Suppressor macrophage (primary cell): ENCODE data around the gene HOMER2.
"Not testable (repeated sequence)": the region's sequence is repeated elsewhere in the genome, so short reads cannot be mapped to it uniquely, and the experiment has no call there.

ENCODE experiments used
- DNase-seq, 4 experiments: peaks; one replicate each; pipeline ENCODE4 v3.0.0-alpha.2; 2020 to 2022

Gene HOMER2

DNA sequence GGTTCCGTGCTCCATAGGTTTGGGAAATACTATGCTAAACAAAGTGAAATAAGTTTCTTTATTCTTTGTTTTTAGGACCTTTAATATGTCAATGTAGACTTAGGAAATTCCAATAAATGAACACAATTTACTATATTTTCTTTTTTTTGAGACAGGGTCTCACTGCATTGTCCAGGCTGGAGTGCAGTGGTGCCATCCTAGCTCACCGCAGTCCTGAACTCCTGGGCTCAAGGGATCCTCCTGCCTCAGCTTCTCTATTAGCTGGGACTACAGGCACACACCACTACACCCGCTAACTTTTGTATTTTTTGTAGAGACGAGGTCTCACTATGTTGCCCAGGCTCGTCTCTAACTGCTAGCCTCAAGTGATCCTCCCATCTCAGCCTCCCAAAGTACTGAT lies 12.4 kb upstream of the HOMER2 start:
- no peak for DNase-seq

DNA sequence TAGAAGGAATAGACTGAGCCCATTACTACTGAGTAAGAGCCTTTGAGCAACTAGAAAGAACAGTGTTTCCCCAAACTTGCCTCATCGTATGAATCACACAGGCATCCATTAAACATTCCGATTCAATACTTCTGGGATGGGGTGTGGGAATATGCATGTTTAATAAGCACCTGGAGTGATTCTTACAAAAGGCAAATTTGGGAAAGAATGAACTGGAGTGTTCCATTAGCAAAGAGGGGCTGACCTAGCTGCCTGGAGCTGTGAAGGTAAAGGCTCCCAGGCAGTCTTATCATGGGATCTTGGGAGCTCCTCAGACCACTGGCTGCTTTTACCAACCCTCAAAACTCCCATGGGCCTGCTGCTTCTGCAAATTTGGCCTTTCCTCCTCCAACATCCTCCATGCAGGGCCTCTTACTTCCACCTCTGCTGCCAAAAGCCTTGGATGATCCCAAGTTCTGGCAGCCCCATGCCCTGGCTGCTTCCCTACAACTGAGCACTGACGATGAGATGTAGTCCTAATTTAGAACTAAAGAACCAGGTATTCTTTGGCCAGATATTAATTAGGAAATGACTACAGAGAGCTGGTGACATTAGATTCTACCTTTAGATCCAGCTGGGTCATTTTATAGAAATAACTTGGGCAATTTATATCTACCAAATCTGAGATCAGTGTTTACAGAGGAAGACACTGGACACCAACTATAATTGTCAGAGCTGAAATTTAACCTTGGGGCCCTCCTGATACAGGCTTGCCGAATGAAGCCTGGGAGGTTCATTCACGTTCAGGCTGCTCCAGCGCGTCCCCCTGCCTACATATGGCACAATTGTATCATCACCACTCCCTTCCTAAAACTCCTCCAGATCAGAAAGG lies 11.2 kb upstream of the HOMER2 start:
- no peak for DNase-seq

DNA sequence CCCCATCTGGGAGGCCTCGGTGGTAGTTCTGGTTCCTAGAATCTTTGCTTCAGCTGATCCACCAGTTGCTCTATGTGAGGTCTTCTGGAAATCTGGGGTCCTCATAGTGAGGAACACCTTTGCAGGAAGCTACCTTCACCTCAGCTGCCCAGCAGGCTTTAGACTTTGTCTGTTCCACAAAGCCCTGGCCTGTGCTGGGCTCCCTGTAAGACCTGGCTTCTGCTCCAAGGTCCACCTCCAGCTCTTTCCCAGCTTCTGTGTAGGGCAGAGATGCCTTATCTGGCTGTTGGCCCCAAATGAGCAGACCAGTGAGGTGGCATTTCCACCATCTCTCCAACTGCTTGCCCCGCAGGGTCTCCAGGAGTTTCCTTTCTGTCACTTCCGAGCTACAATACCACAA lies 8.2 kb upstream of the HOMER2 start:
- no peak for DNase-seq

DNA sequence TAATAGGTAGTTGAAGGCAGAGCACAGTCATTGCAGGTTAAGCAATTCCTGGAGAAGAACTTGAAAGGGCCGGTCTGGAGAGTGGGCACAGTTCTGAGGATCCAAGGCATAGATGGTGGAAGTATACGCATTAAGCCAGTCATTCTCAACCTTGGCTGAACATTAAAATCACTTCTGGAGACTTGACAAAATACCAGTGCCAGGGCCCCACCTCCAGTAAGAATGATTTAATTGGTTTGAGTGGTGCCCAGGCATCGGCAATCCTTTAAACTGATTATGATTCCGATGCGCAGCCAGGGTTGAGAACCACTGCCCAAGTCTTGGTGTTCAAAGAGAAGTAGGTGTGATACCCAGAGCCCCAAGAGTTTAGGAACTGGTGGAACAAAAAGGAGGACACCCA lies 6.9 kb upstream of the HOMER2 start:
- no peak for DNase-seq

DNA sequence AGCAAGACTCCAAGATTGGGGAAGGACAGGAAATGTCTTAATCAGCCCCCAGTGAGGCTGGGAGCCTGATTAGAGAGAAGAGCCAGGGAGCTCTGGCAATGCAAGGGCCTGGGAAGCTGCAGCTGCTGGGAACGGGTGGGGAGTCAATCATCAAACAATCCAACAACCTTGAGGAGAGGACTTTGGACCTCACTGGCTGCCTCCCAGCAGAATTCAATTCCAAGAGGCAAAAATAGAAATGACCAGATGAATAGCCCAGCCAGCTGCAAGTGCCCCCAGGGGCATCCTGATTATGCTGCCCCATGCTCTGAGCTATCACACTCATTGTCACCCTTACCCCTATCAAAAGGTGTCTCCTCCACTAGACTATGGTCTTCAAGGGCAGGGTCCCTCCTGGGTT lies 6.1 kb upstream of the HOMER2 start:
- no peak for DNase-seq

DNA sequence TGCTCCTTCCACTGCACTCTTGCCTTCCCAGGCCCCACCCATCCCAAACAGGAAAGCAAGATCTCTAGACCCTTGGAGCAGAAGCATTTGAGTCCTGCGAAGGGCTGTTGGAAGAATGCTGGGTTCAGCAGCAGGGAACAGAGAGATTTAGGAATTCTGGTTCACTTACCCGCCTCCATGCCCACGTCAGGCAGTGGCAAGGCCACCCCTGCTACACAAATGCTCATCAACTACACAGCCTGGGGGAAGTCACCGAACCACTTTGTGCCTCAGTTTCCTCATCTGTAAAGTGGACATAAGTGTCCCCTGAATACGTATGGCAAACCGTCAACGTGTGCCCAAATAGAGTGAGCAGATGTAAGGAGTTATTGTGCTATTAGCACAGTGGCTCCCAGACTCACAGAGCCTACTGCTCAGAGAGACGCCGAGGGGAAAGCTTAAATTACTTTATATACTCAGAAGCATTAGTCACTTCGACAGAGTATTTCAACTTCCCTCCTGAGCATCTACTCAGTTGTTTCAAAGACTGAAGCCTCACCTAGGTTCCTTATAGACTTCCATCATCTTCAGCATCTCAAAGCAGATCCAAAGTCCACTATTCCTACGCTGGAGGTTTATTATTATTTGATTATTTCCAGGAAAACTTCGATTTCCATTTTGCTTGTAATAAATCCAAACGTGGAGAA lies 905 bp downstream of the HOMER2 start:
- peak in 2 of 4 experiments; percentile 18 to 36 for DNase-seq

DNA sequence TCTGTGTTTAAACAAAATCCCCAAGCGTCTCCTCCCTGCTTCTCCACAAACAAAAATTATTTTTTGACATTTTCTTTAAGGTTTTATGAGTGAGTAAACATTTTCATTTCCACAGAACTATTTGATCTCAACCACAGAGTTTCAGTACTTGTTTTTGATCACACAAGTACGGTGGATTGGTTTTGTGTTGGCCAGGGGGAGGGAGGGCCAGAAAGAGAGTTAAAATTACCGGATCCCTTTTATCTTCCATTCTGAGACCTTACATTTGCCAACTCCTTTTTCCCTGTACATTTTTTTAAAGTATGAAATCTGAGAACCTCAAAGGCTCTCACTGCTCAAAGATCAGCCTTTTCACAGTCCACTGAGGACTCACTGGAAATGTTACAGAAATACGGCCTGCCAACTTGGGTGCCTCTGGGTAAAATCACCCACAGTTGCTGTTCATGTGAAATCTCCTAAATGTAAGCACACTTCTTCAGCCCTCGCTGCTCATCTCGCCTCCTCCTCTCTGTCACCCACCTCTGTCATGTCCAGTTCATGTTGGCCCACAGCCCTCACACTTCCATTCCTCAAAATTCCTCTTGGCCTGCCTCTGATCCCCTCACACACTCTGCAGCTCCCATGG lies 1.7 kb downstream of the HOMER2 start:
- DNase-seq: no peak

DNA sequence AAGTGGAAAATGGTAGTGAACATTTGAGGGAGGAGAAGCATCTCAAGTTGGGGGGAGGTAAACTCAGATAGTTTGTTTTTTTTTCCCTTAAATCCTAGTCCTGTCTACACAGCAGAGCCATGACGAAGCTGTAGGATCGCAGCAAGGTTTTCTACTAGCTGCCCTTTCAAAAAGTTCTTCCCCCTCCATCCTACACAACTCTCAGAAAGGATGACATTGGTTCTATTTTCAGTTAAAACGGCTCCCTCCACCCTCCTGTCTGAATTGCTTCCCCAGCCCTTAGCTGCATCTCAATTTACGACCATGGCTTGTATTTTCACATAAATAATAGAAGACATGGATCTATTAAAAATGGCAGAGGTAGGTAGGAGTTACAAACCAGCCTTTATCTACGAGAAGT lies 2.2 kb downstream of the HOMER2 start:
- DNase-seq: no peak

DNA sequence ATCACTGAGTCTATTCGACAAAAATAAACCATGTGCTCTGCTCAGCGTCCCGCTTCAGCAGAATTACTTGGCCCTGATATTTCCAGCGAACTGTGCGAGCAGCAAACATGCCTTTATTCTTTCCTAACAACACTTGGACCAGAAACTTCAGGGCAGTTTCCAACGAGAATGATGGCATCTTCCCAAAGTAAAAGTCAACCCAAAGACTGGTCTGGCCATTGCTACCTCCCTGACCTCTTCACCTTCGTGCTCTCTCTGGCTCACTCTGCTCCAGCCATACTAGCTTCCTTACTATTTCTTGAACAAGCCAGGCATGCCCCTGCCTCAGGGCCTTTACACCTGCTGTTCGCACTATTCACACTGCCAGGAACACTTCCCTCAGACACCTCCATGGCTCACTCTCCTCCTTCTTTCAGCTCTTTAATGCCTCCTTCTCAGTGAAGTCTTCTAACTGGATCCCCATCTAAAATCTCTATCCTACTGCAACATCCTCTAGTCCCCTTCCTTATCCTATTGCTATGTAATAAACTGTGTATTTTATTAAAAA lies 6.3 kb downstream of the HOMER2 start:
- DNase-seq: no peak

DNA sequence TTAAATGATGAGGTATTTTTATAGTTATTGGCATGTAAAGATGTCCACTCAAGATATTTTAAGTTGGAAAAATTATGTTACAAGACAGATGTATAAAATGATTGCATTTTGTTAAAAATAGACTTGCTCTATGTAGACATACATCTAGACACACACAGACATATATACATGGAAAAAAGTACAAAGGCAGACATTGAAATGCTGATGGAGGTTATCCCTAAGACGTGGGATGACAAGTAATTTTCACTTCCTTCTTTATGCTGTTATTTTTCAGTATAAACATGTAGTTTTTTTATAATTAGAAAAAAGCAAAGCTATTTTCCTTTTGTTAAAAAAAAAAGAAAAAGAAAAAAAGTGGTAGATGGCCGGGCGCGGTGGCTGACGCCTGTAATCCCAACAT lies 7.2 kb downstream of the HOMER2 start:
- DNase-seq: peak in 2 of 4 experiments; percentile 34 to 57

DNA sequence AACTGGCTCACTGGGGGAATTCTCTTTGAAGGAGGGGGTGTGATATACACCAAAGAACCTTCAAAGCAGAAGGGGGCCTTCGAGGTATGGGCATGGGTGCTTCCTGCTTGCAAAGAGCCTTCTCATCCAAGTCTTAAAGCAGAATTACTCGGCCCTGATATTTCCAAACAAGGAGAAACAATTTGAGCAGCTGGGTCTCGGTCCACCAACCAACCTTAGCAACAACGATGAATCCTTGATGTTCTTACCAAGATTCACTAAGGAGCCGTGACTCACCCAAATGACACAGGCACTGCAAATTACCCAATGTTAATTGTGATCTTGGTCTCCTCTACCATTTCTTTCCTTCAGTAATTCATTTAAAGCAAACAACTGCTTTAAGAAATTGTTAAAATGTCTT lies 7.7 kb downstream of the HOMER2 start:
- DNase-seq: peak; percentile 21 to 71 (median 34)

DNA sequence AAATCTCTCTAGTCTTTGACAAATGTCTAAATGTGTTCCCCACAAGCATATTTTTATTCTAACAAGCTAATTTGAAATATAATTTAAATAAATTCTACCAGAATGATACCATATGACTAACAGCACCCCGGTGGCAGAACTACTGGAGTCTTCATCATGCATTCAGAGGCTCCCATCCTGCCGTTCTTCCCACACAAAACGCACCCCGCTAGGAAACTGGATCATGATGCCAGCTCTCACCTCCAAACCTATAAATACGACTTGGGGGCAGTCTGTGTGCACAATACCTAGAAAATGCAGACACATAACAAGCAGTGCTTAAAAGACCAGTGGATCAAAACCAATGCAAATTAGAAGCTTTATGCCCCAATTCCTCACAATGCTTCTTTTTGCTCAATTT lies 8.5 kb downstream of the HOMER2 start:
- DNase-seq: no peak

DNA sequence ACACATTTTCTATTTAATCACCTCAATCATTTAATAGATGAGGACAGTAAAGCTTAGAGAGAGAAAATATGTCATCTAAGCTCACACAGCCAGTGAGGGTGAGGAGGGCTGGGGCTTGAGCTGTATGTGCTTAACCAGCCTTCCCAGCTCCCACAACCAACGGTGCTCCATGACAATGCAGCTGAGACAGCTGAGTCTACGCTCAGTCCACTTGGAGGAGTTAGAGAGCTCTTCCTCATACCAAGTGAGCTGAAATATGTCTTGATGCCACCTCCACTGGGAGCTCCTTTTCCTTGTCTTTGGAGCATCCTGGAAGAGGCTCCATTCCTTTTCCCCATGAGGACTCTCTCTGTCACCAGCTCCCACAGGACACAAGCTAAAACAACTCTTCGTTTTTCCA lies 9.3 kb downstream of the HOMER2 start:
- no peak for DNase-seq

DNA sequence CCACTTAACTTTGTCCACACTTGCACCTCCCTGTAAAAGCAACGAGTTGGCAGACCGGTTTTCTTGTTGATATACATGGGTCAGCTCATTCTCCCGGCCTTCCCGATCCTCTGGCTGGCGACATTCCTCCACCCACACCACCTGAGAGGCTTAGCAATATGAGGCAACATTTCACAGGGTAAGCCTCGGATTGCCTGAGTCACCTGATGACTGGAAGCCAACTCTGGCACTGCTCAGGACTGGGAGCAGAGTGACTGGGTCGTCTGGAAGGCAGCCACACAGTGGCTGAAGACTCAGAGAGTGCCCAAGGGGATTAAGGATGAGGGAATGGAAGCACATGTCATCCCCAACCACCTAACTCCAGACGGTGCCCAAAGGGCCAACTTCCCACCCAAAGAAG lies 9.8 kb downstream of the HOMER2 start:
- no peak for DNase-seq

DNA sequence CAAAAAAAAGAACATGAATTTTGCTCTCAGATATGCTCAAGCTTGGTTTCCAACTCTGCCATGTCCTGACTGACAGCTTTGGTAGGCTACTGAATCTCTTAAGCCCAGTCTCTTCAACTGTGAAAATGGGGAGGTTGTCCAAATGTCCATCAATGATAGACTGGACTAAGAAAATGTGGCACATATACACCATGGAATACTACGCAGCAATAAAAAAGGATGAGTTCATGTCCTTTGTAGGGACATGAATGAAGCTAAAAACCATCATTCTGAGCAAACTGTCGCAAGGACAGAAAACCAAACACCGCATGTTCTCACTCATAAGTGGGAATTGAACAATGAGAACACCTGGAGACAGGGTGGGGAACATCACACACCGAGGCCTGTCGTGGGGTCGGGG lies 12.8 kb downstream of the HOMER2 start:
- DNase-seq: not testable (repeated sequence)

DNA sequence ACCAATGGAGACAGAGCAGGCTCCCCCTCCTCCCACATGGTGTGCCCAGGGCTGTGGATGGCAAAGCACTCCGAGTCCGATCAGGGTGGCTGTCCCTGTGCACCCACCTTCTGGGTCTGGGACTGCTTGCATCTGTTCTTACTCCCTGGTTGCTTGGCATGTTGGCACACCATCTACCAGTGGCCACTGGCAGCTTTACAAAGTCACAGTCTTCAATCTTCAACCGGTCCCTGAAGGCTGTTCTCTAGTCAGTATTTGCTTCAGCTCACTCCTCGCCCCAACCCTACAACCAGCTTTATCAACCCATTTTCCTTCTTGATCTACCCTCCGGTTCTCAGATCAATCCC lies 14.8 kb downstream of the HOMER2 start:
- no peak for DNase-seq

DNA sequence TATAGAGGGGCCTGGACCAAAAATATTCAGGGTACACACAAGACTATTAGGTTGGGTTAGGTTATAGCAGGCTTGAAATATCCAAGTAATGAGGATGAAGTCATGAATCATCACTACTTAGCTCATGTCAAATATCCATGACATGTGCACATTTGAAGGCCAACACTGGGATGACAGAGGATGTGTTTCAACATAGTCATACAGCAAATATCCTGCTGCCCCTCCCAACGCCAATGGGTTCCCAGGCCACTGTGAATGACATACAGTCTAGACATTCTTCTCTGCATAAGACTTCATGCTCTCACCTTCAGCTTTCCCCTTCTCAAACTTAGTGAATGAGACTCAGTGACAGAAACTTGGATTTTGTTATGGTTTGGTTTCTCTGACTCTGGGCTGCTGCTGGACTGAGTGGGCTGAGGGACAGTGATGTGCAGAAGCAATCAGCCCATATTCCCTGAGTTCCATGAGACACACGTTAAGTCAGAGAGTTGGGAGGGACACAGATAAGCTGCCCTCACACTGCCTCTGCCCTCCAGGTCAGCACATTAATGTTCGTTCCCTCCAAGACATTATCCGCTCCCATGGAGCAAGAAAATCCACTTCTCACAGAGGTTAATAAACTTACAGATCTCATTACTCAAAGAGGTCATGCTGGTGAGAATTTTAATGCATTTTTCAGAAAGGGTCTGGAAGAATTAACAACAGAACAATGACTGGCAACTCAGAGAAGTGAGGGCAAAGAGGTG lies 15.4 kb downstream of the HOMER2 start:
- peak; percentile 25 to 76 (median 52) for DNase-seq

DNA sequence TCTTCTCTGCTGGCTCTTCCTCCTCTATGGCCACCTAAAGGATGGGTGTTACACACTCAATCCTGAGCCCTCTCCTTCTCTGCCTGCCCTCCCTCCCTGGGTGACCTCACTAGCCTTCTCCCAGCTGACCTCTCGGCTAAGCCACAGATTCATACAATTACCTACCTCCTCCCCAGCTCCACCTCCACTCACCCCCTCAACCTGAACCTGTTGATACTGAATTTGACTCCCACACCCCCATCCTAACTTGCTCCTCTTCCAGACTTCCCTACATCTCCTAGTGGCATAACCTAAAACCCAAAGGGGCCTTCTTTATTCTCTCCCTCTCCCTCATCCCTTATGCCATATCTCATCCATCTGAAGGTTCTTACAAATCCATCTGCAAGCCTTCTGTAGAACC lies 17.1 kb downstream of the HOMER2 start:
- DNase-seq: no peak

DNA sequence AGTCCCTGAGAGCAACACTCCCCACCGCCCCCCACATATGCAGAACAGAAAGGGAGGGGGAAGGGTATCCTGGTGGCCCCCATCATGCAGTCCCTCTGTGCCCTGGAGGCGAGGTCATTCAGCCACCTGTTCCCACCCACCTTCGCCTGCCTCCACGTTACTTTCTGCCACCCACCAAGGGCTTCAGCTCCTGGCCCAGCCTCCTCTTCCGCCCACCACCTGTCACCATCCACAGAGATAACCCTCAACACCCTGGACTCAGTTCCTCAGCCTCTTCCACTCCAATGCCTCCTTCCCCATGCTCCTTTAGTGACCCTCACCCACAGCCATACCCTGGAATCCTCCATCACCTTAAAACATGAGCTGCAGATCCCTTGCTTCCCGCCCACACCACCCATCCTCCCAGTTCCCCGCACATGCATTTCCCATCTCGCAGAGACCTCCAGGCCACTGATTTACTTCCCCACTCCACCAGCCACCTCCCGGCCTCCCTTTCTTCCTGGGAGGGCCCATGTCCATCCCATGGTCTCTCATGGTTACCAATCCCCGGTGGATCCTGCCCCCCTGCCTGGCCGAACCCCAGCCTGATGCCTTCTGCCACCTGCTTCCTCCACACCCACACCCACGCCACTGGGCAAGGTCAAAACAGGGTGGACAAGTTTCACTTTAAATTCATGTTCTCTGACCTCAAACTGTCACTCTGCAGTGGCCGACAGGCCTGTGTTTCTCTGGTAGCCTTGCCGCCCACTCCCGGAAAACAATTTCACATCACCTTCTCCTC lies 18.2 kb downstream of the HOMER2 start:
- no peak for DNase-seq

DNA sequence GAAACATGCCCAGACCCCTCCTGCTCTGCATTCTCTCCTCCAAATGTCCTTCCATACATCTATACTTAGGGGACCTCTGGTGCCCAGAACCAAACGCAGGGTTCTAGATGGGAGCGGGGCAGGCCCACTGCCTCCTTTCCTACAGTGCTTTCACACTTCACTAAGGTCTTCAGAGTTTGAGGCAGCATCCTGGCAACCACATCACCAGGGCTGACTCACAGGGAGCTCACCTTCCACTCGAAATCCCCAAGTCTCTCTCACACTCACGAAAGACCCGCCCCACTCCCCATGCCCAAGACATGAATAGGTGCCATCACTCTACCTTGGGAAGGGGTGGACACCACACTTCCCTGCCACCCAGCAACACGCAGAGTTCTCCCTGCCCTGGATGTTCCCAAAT lies 18.9 kb downstream of the HOMER2 start:
- DNase-seq: no peak

DNA sequence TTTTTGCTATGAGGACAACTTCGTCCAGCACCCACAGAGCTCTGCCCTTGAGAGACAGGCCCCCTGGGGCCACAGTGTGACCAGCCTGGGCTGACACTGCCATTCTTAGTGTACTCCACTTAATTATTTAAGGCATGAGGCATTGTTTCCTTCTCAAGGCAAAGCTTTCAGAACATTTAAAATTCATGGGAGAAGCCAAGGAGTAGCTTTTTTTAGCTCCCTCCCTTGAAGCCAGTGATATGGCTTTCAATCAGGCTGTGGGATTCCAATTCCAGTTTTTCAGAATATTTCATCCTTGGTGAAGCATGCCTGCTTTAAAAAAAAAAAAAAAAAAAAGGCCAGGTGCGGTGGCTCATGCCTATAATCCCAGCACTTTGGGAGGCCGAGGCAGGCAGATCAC lies 21.3 kb downstream of the HOMER2 start:
- DNase-seq: no peak

DNA sequence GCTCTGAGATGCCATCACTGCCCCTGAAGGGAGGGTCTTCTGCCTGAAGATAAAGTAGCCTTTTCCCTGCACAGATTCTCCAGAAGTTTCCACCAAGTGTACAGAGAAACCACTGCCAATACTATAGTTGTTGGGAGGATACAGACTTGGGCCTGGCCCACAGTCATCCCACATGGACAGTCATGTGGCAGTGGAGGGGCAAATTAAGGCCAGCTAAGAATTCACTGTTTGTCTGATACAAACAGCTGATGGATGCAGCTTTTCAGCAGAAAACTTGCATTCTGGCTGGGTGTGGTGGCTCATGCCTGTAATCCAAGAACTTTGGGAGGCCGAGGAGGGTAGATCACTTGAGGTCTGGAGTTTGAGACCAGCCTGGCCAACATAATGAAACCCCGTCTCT lies 22.1 kb downstream of the HOMER2 start:
- no peak for DNase-seq
